Caki2 (cell line): ENCODE measurements around the gene QSER1. TPM values are rescaled to one million over a fixed set of nuclear protein-coding genes. Genes with fewer than 3 reads are reported as not detected.
"Not testable (repeated sequence)": the region's sequence is repeated elsewhere in the genome, so short reads cannot be mapped to it uniquely, and the experiment has no call there.

ENCODE experiments used
- DNase-seq: peaks from one replicate; pipeline ENCODE4 v3.0.0-alpha.2; 2015; ENCODE audit warnings: low read depth
- in situ Hi-C: cut with HindIII; loops from 2 replicates; pipeline ENCODE4 v1.10.0; 2016; ENCODE audit warnings: low sequenced_read_pairs, low pct_unique_long_range_greater_than_20kb, mixed read lengths
- total RNA-seq: library from RNA; depleted of rRNA; stranded (reverse); fragments of >200 nt; shearing (Covaris generic); gene quantifications from 2 replicates; pipeline ENCODE4 v1.2.3, GENCODE V29; 2014; ENCODE audit warnings: low replicate concordance

The QSER1 gene
- total RNA-seq, 1 experiment from 2014 or later, result 5.7 TPM

- DNase-seq, in situ Hi-C loops: not testable (repeated sequence)
Observed at GRCh38 chr11:32887707-32888383, 4.8 kb upstream of the QSER1 start.

DNA sequence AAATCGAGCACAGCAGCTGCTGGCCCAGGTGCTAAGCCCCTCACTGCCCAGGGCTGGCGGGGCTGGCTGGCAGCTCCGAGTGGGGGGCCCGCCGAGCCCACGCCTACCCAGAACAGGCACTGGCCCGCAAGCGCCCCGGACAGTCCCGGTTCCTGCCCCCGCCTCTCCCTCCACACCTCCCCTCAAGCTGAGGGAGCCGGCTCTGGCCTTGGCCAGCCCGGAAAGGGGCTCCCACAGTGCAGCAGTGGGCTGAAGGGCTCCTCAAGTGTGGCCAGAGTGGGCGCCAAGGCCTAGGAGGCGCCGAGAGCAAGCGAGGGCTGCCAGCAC is 4.3 kb upstream of the QSER1 start:
- in situ Hi-C loops, DNase-seq: not testable (repeated sequence)

GRCh38 chr11:32888805-32889204 is 3.8 kb upstream of the QSER1 start:
- in situ Hi-C loops, result no loop called here
- DNase-seq, result no peak

- DNase-seq, result no peak
- in situ Hi-C loops, result no loop called here
Observed at GRCh38 chr11:32890843-32891656, 1.6 kb upstream of the QSER1 start.

GRCh38 chr11:32891657-32892354 is 805 bp upstream of the QSER1 start:
- peak; percentile 30 for DNase-seq
- in situ Hi-C loops, result no loop called here

DNA sequence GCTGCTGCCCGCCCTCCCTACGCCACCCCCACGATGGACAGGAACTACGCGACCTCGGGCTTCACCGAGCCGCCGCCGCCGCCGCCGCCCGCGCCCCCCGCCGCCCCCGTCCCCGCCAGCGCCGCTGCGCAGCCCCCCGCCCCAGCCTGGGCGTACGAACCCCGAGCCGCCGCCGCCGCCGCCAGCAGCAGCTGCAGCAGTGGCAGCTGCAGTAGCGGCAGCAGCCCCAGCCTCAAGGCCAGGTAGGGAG is 407 bp downstream of the QSER1 start:
- DNase-seq, result no peak
- in situ Hi-C loops, result no loop called here

GRCh38 chr11:32893343-32894148 is 935 bp downstream of the QSER1 start:
- in situ Hi-C loops, result no loop called here
- DNase-seq, result peak; percentile 38

GRCh38 chr11:32894149-32894827 is 1.7 kb downstream of the QSER1 start:
- in situ Hi-C loops, result no loop called here
- peak; percentile 73 for DNase-seq

- no peak for DNase-seq
- in situ Hi-C loops, result no loop called here
Observed at GRCh38 chr11:32894921-32895320, 2.3 kb downstream of the QSER1 start.

GRCh38 chr11:32895471-32895870 is 2.9 kb downstream of the QSER1 start:
- no peak for DNase-seq
- in situ Hi-C loops, result no loop called here

GRCh38 chr11:32897103-32897502 is 4.5 kb downstream of the QSER1 start:
- in situ Hi-C loops, result no loop called here
- DNase-seq, result no peak

GRCh38 chr11:32899438-32899837 is 6.8 kb downstream of the QSER1 start:
- in situ Hi-C loops, result no loop called here
- DNase-seq, result no peak

DNA sequence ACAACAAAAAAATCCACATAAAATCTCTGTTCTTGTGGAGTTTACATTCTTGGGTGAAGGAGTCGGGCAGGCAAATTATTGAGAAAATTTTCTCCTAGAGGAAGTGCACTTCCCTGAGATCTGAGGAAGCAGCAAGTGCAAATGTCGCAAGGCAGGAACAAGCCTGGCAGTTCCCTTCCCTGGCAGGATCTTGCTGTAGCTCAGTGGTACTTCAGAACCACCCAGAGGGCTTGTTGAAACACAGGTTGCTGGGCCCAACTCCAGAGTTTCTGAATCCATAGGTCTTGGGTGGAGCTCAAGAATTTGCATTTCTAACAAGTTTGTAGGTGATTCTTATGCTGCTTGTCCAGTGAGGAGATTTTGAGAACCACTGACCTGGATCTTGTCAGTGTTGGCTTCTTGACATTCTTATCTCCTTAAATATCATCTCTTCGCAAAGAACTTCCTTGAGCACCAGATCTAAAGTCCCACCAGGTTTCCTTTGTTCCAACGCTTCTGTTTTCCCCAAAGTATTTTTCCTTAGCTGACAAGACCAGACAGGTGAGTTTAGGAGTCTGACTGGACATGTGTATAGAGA is 9.6 kb downstream of the QSER1 start:
- in situ Hi-C loops, result no loop called here
- DNase-seq, result no peak

DNA sequence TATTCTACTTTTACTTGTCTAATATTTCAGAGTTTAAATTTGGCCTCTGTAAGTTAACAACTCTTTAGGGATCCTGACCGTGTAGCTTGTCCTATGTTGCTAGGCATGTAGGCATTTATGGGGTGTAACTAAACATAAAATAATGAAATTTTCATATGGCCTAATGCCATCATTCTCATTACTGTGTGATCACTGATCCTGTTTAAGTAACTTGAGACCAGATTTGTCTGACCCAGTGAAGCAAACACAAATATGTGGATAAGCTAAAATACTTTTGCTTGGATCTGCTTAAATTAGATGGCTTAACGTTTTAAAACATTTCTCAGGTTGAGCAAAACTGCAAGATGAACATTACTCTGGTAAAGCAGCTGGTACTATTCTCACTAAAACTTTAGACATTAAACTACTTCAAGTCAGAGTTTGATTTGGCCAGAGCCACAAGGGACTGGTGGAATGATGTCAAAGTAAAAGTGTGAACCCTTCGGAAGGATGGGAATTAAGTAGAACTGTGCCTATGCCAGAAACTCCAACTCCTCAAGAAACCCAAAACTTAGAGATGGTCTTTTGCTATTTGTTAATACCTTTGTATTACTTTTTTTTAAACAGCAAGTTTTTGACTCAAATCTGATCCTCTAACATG is 12.5 kb downstream of the QSER1 start:
- in situ Hi-C loops, result no loop called here
- DNase-seq, result no peak

- in situ Hi-C loops, result no loop called here
- no peak for DNase-seq
Observed at GRCh38 chr11:32908619-32909018, 16.0 kb downstream of the QSER1 start.

DNA sequence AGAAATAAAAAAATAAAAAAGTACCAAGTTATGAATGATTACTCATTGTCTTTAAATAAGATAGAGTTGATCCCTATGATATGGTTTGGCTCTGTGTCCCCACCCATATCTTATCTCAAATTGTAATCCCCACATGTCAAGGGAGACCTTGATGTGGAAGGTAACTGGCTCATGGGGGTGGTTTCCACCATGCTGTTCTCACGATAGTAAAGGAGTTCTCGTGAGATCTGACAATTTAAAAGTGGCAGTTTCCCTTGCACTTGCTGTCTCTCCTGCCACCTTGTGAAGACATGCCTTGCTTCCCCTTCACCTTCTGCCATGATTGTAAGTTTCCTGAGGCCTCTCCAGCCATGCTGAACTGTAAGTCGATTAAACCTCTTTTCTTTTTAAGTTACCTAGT is 18.8 kb downstream of the QSER1 start:
- no peak for DNase-seq
- in situ Hi-C loops, result no loop called here

- in situ Hi-C loops, result no loop called here
- no peak for DNase-seq
Observed at GRCh38 chr11:32913445-32913844, 20.8 kb downstream of the QSER1 start.

DNA sequence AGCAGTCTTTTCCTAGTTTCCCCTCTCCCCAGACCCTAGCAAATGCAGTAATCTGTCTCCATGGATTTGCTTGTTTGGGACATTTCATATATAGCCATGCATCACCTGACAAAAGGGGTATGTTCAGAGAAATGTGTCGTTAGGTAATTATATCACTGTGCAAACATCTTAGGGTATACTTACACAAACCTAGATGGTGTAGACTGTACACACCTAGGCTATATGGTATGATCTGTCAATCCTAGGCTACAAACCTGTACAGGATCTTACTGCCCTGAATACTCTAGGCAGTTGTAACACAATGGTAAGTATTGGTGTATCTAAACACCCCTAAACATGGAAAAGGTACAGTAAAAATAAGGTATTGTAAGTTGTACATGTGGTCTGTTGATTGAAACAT is 23.8 kb downstream of the QSER1 start:
- in situ Hi-C loops, result no loop called here
- DNase-seq, result no peak
